ENCODE data around the gene MUS81.

- TF ChIP-seq CTCF (IDR thresholded peaks at IDR 0.05) (no peak), ZFX (IDR thresholded peaks at IDR 0.05; ENCODE audit: borderline replicate concordance) (no peak)
Measured at GRCh38 chr11:65847746-65848145, 12.5 kb upstream of the MUS81 start.
